ENCODE results near the gene MYPN.

DNA sequence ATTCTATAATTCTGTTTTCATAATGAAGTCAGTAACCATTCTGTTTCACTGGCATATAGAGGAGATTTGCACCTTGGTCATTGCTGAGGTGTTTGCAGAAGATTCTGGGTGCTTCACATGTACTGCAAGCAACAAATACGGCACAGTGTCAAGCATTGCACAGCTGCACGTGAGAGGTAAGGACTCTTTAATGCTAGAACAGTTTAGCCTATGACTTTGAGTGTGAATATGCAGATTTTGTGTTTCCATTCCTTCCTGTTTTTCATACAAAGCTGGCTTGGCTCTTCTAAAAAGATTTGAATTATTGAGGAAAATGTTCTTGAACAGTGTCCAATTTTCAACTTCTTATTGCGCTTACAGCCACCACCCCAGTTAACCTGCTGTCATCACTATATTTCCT, 56.4 kb downstream of the MYPN start:
- TF ChIP-seq, protein P1, sequence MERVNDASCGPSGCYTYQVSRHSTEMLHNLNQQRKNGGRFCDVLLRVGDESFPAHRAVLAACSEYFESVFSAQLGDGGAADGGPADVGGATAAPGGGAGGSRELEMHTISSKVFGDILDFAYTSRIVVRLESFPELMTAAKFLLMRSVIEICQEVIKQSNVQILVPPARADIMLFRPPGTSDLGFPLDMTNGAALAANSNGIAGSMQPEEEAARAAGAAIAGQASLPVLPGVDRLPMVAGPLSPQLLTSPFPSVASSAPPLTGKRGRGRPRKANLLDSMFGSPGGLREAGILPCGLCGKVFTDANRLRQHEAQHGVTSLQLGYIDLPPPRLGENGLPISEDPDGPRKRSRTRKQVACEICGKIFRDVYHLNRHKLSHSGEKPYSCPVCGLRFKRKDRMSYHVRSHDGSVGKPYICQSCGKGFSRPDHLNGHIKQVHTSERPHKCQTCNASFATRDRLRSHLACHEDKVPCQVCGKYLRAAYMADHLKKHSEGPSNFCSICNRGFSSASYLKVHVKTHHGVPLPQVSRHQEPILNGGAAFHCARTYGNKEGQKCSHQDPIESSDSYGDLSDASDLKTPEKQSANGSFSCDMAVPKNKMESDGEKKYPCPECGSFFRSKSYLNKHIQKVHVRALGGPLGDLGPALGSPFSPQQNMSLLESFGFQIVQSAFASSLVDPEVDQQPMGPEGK (tag by site-specific recombination; IDR thresholded peaks at IDR 0.05), result no peak
- TF ChIP-seq, protein P2, sequence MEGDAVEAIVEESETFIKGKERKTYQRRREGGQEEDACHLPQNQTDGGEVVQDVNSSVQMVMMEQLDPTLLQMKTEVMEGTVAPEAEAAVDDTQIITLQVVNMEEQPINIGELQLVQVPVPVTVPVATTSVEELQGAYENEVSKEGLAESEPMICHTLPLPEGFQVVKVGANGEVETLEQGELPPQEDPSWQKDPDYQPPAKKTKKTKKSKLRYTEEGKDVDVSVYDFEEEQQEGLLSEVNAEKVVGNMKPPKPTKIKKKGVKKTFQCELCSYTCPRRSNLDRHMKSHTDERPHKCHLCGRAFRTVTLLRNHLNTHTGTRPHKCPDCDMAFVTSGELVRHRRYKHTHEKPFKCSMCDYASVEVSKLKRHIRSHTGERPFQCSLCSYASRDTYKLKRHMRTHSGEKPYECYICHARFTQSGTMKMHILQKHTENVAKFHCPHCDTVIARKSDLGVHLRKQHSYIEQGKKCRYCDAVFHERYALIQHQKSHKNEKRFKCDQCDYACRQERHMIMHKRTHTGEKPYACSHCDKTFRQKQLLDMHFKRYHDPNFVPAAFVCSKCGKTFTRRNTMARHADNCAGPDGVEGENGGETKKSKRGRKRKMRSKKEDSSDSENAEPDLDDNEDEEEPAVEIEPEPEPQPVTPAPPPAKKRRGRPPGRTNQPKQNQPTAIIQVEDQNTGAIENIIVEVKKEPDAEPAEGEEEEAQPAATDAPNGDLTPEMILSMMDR (tag by site-specific recombination; IDR thresholded peaks at IDR 0.05), result no peak
- TF ChIP-seq, protein P3, sequence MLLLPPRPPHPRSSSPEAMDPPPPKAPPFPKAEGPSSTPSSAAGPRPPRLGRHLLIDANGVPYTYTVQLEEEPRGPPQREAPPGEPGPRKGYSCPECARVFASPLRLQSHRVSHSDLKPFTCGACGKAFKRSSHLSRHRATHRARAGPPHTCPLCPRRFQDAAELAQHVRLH (tag by site-specific recombination; IDR thresholded peaks at IDR 0.05), result no peak
- TF ChIP-seq ZBTB1 (tag by site-specific recombination; IDR thresholded peaks at IDR 0.05) (no peak), ZNF23 (tag by site-specific recombination; IDR thresholded peaks at IDR 0.05; ENCODE audit: borderline replicate concordance) (no peak)
